Kidney epithelial cell (primary cell): ENCODE measurements around the gene LAMC1. TPM values are rescaled to one million over a fixed set of nuclear protein-coding genes. Genes with fewer than 3 reads are reported as not detected.

Experiments
- DNase-seq: peaks from one replicate; pipeline ENCODE4 v3.0.0-alpha.2; 2010; ENCODE audit warnings: low read depth
- H3K27me3 ChIP-seq: 2 replicates; pipeline ENCODE4 v1.6.0; 2011; ENCODE audit warnings: low read length; ENCODE audit not compliant: control insufficient read depth, insufficient read depth
- H3K36me3 ChIP-seq: 2 replicates; pipeline ENCODE4 v1.5.1; 2011; ENCODE audit warnings: low read length; ENCODE audit not compliant: control insufficient read depth, insufficient read depth
- H3K4me3 ChIP-seq: 2 replicates; pipeline ENCODE4 v1.5.1; 2011; ENCODE audit warnings: low read depth, mild to moderate bottlenecking, control low read depth, low read length
- total RNA-seq: library from RNA; depleted of rRNA; stranded (reverse); fragments of >200 nt; gene quantifications from 2 replicates; pipeline ENCODE4 v1.2.3, GENCODE V29; 2015
- TF ChIP-seq, protein P1 (sequence below): IDR thresholded peaks from 2 replicates; pipeline ENCODE4 v1.5.1; 2011; ENCODE audit warnings: mild to moderate bottlenecking, moderate library complexity, low read length, control low read depth, inconsistent platforms; ENCODE audit not compliant: insufficient read depth, poor library complexity, severe bottlenecking

LAMC1 gene
- total RNA-seq, 1 donor from 2014 or later = 172 TPM

DNA sequence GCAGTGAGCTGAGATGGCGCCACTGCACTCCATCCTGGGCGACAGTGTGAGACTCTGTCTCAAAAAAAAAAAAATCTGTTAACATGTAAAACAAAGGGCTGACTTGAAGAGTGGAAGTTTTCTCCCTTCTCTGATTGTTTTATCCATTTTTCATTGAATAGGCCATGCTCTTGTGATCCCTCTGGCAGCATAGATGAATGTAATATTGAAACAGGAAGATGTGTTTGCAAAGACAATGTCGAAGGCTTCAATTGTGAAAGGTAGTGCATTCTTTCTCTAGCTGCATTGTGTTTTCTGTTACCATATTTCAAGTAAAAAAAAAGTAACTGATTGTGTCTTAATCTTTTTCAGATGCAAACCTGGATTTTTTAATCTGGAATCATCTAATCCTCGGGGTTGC is 93.2 kb downstream of the LAMC1 start:
- TF ChIP-seq, protein P1, sequence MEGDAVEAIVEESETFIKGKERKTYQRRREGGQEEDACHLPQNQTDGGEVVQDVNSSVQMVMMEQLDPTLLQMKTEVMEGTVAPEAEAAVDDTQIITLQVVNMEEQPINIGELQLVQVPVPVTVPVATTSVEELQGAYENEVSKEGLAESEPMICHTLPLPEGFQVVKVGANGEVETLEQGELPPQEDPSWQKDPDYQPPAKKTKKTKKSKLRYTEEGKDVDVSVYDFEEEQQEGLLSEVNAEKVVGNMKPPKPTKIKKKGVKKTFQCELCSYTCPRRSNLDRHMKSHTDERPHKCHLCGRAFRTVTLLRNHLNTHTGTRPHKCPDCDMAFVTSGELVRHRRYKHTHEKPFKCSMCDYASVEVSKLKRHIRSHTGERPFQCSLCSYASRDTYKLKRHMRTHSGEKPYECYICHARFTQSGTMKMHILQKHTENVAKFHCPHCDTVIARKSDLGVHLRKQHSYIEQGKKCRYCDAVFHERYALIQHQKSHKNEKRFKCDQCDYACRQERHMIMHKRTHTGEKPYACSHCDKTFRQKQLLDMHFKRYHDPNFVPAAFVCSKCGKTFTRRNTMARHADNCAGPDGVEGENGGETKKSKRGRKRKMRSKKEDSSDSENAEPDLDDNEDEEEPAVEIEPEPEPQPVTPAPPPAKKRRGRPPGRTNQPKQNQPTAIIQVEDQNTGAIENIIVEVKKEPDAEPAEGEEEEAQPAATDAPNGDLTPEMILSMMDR = no peak
- H3K27me3 ChIP-seq = no peaks in the 10 kb centered on the region
- no peak overlapping the region for H3K4me3 ChIP-seq
- peaks cover 9% of the 10 kb centered on the region for H3K36me3 ChIP-seq
- no peak for DNase-seq

DNA sequence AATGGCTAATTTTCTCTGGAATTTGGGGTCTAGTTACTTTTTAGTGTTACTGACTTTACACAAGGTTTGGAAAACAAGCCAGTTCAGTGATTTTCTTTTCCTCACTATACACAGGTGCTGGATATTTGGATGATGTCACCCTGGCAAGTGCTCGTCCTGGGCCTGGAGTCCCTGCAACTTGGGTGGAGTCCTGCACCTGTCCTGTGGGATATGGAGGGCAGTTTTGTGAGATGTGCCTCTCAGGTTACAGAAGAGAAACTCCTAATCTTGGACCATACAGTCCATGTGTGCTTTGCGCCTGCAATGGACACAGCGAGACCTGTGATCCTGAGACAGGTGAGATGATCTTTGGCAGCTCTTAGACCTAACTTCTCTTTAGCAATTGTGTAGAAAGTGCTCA is 98.4 kb downstream of the LAMC1 start:
- Histone ChIP-seq H3K36me3 (peaks cover 9% of the 10 kb centered on the region), H3K27me3 (no peaks in the 10 kb centered on the region)
- TF ChIP-seq, protein P1 = no peak

DNA sequence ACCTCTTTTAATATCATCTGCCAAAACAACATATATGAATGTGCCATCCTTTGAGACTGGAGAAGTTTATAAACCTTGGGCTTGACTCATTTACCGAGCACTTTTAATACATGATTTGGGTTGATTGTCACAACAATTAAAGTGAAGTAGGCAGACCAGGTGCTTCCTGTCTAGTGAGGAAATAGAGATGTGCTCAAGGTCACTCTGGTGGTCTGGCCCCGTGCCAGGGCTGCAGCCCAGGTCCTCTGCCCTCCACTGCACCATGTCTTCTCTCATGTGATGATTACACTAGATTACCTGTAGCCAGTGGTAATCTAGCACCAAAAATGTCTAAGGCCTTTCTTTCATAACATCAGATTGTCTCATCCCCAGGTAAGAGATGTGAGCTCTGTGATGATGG is 101.0 kb downstream of the LAMC1 start:
- Histone ChIP-seq H3K27me3 (no peaks in the 10 kb centered on the region), H3K4me3 (no peak overlapping the region), H3K36me3 (peaks cover 7% of the 10 kb centered on the region)
- DNase-seq = no peak
- TF ChIP-seq, protein P1 = no peak

More for the DNA sequence above, 98.4 kb downstream of the LAMC1 start:
- no peak for DNase-seq
- no peak overlapping the region for H3K4me3 ChIP-seq

DNA sequence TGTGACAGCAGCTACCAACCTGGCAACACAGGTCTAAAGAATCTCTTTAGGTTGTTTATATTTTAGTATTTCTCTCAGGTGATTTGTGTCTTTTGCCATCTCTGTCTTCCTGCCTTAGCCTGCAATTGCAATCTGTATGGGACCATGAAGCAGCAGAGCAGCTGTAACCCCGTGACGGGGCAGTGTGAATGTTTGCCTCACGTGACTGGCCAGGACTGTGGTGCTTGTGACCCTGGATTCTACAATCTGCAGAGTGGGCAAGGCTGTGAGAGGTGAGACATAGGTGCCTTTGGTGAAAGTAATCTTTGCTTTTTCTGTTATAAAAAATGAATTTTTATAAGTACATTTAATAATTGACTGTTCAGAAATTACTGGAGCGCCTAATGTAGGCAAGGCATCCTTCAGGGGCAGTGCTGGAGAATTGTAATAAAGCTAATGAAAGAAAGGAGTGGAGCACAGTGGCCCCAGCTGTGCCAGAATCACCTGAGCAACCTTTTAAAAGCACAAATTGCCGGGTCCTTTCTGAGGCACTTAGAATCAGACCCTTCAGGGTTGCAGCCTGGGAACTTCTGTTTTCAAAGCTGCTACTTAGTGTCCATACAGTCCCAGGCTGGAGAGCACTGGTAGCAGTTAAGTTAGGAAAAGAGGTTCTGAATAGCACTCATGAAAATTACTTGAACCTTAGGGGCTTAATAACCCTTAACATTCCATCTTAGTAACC is 102.2 kb downstream of the LAMC1 start:
- TF ChIP-seq, protein P1 = no peak
- no peak for DNase-seq
- H3K27me3 ChIP-seq = no peaks in the 10 kb centered on the region
- no peak overlapping the region for H3K4me3 ChIP-seq
- peaks cover 8% of the 10 kb centered on the region for H3K36me3 ChIP-seq

DNA sequence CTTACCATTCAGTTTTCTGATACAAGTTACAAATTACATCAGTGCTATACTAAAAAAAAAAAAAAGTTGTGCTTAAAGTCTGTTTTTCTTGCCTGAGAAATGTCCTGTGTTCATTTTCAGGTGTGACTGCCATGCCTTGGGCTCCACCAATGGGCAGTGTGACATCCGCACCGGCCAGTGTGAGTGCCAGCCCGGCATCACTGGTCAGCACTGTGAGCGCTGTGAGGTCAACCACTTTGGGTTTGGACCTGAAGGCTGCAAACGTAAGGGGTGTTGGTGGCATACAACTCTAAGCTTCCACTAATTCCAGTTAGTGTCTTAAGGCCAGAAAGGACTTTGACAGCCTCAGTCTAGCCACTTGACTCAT is 102.8 kb downstream of the LAMC1 start:
- no peak for DNase-seq
- TF ChIP-seq, protein P1 = no peak
- Histone ChIP-seq H3K27me3 (no peaks in the 10 kb centered on the region), H3K36me3 (peaks cover 8% of the 10 kb centered on the region), H3K4me3 (no peak overlapping the region)

DNA sequence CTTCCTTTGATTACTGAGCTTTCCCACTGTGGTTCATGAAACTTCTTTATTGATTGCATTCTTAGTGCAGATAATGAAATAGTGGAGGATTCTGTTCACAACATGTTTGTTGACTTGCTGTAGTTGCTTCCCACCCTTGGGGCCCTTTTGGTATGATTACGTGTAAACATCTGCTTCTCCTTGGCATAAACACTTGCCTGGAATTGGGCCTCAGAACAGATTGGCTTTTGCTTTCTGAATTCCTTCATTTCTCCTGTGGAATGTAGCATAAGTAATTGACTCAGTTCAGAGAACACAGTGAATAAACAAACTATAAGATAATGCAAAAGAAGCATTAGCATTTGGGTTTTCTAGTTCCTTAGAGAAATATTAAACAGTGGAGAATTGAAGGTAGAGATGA is 103.3 kb downstream of the LAMC1 start:
- TF ChIP-seq, protein P1 = no peak
- DNase-seq = no peak
- Histone ChIP-seq H3K4me3 (no peak overlapping the region), H3K27me3 (no peaks in the 10 kb centered on the region), H3K36me3 (peaks cover 8% of the 10 kb centered on the region)
